ENCODE results near the gene HLF.

Gene HLF

GRCh38 chr17:55296699-55297098, 31.9 kb downstream of the HLF start:
- H3K4me3 ChIP-seq (ENCODE audit: low read length) = no peak overlapping the region
- no peak for TF ChIP-seq CTCF (IDR thresholded peaks at IDR 0.05; ENCODE audit: insufficient read depth, low read depth, low read length, missing control alignments)
- DNase-seq (ENCODE audit: low read depth) = no peak

- H3K4me3 ChIP-seq (ENCODE audit: low read length) = no peak overlapping the region
- TF ChIP-seq CTCF (IDR thresholded peaks at IDR 0.05; ENCODE audit: insufficient read depth, low read depth, low read length, missing control alignments) = no peak
- no peak for DNase-seq (ENCODE audit: low read depth)
Measured at GRCh38 chr17:55298111-55298730, 33.5 kb downstream of the HLF start.

GRCh38 chr17:55299162-55299838, 34.5 kb downstream of the HLF start:
- no peak overlapping the region for H3K4me3 ChIP-seq (ENCODE audit: low read length)
- no peak for DNase-seq (ENCODE audit: low read depth)
- no peak for TF ChIP-seq CTCF (IDR thresholded peaks at IDR 0.05; ENCODE audit: insufficient read depth, low read depth, low read length, missing control alignments)

GRCh38 chr17:55299890-55300289, 35.1 kb downstream of the HLF start:
- DNase-seq (ENCODE audit: low read depth) = no peak
- no peak overlapping the region for H3K4me3 ChIP-seq (ENCODE audit: low read length)
- no peak for TF ChIP-seq CTCF (IDR thresholded peaks at IDR 0.05; ENCODE audit: insufficient read depth, low read depth, low read length, missing control alignments)

- no peak for DNase-seq (ENCODE audit: low read depth)
Measured at GRCh38 chr17:55300479-55301290, 35.9 kb downstream of the HLF start.

More at GRCh38 chr17:55300479-55301290, 35.9 kb downstream of the HLF start:
- no peak for TF ChIP-seq CTCF (IDR thresholded peaks at IDR 0.05; ENCODE audit: insufficient read depth, low read depth, low read length, missing control alignments)
- H3K4me3 ChIP-seq (ENCODE audit: low read length) = no peak overlapping the region
